ENCODE measurements around the gene SKA2.

DNA sequence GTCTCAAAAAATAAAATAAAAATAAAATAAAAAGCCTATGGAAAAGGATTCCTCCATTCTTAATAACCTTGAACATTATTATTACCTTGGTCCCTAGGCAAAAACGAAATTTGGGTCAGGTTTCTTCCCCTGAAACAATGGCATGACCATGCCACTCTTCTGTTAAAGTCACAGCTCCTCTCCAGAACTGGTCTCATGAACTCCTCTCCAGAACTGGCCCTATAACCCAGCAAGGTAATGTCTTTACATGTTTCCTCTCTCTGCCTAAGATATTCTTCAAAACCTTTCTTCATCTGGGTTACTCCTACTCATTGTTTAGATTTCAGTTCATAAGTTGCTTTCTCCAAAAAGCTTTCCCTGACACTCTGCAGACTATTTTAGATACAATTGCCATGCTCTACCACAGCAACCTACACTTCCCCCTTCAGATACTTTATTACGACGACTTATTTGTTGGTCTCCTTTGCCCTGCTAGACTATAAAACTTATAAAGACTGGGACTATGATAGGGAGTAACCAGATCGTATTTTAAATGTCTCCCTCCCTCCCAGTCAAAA lies 61.8 kb downstream of the SKA2 start:
- TF ChIP-seq, protein P1, sequence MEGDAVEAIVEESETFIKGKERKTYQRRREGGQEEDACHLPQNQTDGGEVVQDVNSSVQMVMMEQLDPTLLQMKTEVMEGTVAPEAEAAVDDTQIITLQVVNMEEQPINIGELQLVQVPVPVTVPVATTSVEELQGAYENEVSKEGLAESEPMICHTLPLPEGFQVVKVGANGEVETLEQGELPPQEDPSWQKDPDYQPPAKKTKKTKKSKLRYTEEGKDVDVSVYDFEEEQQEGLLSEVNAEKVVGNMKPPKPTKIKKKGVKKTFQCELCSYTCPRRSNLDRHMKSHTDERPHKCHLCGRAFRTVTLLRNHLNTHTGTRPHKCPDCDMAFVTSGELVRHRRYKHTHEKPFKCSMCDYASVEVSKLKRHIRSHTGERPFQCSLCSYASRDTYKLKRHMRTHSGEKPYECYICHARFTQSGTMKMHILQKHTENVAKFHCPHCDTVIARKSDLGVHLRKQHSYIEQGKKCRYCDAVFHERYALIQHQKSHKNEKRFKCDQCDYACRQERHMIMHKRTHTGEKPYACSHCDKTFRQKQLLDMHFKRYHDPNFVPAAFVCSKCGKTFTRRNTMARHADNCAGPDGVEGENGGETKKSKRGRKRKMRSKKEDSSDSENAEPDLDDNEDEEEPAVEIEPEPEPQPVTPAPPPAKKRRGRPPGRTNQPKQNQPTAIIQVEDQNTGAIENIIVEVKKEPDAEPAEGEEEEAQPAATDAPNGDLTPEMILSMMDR (IDR thresholded peaks at IDR 0.05), result no peak
- no peak for TF ChIP-seq POLR2A (IDR thresholded peaks at IDR 0.05)

Data from tibial nerve (tissue), 3 donors.